Measurements from ENCODE around the gene IBTK.

GRCh38 chr6:82176616-82177015, 70.9 kb downstream of the IBTK start:
- TF ChIP-seq, protein P1, sequence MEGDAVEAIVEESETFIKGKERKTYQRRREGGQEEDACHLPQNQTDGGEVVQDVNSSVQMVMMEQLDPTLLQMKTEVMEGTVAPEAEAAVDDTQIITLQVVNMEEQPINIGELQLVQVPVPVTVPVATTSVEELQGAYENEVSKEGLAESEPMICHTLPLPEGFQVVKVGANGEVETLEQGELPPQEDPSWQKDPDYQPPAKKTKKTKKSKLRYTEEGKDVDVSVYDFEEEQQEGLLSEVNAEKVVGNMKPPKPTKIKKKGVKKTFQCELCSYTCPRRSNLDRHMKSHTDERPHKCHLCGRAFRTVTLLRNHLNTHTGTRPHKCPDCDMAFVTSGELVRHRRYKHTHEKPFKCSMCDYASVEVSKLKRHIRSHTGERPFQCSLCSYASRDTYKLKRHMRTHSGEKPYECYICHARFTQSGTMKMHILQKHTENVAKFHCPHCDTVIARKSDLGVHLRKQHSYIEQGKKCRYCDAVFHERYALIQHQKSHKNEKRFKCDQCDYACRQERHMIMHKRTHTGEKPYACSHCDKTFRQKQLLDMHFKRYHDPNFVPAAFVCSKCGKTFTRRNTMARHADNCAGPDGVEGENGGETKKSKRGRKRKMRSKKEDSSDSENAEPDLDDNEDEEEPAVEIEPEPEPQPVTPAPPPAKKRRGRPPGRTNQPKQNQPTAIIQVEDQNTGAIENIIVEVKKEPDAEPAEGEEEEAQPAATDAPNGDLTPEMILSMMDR (IDR thresholded peaks at IDR 0.05; ENCODE audit: poor library complexity) = no peak
- TF ChIP-seq EZH2 (IDR thresholded peaks at IDR 0.05; ENCODE audit: borderline replicate concordance) = no peak
